ENCODE results near the gene GCDH. TPM values are rescaled to one million over a fixed set of nuclear protein-coding genes. Genes with fewer than 3 reads are reported as not detected.

GCDH gene
- total RNA-seq, 3 donors from 2014 or later (not counting 1 experiment from before 2014, with no cell fraction given) = 35.9 to 41.7 (median 36.3) TPM

DNA sequence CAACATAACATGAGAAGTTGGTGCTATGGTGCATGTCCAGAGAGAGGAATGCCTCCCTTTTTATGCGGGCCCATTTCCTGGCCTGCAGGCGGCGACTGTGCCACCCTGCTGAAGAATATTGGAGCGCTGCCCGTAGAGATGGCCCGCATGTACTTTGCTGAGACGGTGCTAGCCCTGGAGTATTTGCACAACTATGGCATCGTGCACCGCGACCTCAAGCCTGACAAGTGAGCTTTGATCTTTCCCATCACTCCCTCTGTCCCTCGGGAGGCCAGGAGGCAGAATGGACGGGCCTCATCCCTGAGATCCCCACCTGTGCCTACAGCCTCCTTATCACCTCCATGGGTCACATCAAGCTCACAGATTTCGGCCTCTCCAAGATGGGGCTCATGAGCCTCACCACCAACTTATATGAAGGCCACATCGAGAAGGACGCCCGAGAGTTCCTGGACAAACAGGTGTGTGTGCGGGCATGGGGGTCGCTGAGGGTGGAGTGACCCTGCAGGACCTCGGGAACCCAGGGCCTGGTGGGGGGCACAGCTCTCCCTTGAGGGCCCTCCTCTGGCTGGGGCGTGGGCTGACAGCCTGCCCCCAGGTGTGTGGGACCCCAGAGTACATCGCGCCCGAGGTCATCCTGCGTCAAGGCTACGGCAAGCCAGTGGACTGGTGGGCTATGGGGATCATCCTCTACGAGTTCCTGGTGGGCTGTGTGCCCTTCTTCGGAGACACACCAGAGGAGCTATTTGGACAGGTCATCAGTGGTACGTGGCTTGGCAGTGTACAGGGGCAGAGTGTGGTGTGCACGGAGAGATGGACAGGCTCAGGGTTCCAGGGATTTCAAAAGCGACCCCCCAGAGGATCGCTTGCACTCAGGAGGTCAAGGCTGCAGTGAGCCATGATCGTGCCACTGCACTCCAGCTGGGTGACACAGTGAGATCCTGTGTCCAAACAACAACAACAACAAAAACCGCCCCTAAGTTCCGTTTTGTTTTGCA lies 25.9 kb upstream of the GCDH start:
- Mint-ChIP-seq H3K36me3 (no peaks in the 10 kb centered on the region), H3K9me3 (no peaks in the 10 kb centered on the region), H3K4me3 (peak overlapping the region; percentile 28), H3K27ac (no peak overlapping the region), H3K27me3 (ENCODE audit: low read depth in 2 of 2) (peaks cover 0 to under 1% of the 10 kb centered on the region in 2 donors), H3K4me1 (peaks cover 0 to 11% of the 10 kb centered on the region in 2 donors)
- TF ChIP-seq, protein P1, sequence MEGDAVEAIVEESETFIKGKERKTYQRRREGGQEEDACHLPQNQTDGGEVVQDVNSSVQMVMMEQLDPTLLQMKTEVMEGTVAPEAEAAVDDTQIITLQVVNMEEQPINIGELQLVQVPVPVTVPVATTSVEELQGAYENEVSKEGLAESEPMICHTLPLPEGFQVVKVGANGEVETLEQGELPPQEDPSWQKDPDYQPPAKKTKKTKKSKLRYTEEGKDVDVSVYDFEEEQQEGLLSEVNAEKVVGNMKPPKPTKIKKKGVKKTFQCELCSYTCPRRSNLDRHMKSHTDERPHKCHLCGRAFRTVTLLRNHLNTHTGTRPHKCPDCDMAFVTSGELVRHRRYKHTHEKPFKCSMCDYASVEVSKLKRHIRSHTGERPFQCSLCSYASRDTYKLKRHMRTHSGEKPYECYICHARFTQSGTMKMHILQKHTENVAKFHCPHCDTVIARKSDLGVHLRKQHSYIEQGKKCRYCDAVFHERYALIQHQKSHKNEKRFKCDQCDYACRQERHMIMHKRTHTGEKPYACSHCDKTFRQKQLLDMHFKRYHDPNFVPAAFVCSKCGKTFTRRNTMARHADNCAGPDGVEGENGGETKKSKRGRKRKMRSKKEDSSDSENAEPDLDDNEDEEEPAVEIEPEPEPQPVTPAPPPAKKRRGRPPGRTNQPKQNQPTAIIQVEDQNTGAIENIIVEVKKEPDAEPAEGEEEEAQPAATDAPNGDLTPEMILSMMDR (IDR thresholded peaks at IDR 0.05) = no peak
- Histone ChIP-seq H3K36me3 (ENCODE audit: control insufficient read depth, insufficient read depth, low read length) (no peaks in the 10 kb centered on the region), H3K4me1 (ENCODE audit: control insufficient read depth, insufficient read depth, low read length) (peaks cover 11% of the 10 kb centered on the region), H3K9me3 (ENCODE audit: control insufficient read depth, insufficient read depth, low read length) (no peaks in the 10 kb centered on the region), H3K27ac (ENCODE audit: low read length) (no peak overlapping the region), H3K27me3 (ENCODE audit: control insufficient read depth, insufficient read depth, low read length) (no peaks in the 10 kb centered on the region), H3K4me3 (ENCODE audit: low read length) (no peak overlapping the region)
- ATAC-seq (no peak), DNase-seq (no peak)
- WGBS (ENCODE audit: insufficient coverage) = 93% methylated on average over 34 of the region's 34 CpGs
- intact Hi-C loops (cut with micrococcal nuclease) = no loop called here

DNA sequence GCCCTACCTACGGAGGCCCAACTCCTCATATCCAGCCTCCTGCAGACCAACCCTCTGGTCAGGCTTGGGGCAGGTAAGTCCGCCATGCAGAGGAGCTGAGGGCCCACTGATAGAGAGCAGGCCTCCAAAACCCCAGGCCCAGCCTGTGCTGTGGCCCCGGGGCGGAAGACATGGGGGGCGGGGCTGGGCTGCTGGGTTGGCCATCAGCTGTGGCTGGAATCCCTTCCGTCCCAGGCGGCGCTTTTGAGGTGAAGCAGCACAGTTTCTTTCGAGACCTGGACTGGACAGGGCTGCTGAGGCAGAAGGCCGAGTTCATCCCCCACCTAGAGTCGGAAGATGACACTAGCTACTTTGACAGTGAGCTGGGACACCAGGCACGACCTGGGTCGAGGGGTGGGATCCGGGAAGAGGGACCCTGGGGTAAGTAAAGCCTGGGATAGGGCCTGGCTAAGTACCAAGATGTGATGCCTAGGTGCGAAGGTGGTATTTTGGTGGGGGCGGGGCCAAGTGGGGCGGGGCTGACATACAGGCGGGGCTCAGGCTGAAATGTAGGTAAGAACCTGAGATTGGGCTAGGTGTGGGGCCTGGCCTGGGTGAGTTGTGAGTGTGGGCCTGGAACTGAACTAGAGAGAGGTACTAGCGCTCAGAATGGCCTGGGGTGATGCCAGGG lies 25.1 kb upstream of the GCDH start:
- Histone ChIP-seq H3K9me3 (ENCODE audit: control insufficient read depth, insufficient read depth, low read length) (no peaks in the 10 kb centered on the region), H3K27ac (ENCODE audit: low read length) (no peak overlapping the region), H3K4me1 (ENCODE audit: control insufficient read depth, insufficient read depth, low read length) (peaks cover 11% of the 10 kb centered on the region), H3K4me3 (ENCODE audit: low read length) (no peak overlapping the region), H3K36me3 (ENCODE audit: control insufficient read depth, insufficient read depth, low read length) (no peaks in the 10 kb centered on the region), H3K27me3 (ENCODE audit: control insufficient read depth, insufficient read depth, low read length) (no peaks in the 10 kb centered on the region)
- 94% methylated on average over 19 of the region's 19 CpGs for WGBS (ENCODE audit: insufficient coverage)
- ATAC-seq = no peak
- Mint-ChIP-seq H3K36me3 (no peaks in the 10 kb centered on the region), H3K27ac (no peak overlapping the region), H3K4me3 (peak overlapping the region; percentile 56), H3K9me3 (no peaks in the 10 kb centered on the region), H3K4me1 (peaks cover 0 to 11% of the 10 kb centered on the region in 2 donors), H3K27me3 (ENCODE audit: low read depth in 2 of 2) (no peaks in the 10 kb centered on the region)
- TF ChIP-seq, protein P1 (IDR thresholded peaks at IDR 0.05) = no peak
- no peak for DNase-seq
- intact Hi-C loops (cut with micrococcal nuclease) = no loop called here

- Mint-ChIP-seq H3K4me1 (peaks cover under 1 to 11% of the 10 kb centered on the region in 2 donors), H3K9me3 (no peaks in the 10 kb centered on the region), H3K27ac (peak overlapping the region in 1 of 2 donors; percentile 35), H3K27me3 (ENCODE audit: low read depth in 2 of 2) (no peaks in the 10 kb centered on the region), H3K4me3 (peak overlapping the region; percentile 67), H3K36me3 (no peaks in the 10 kb centered on the region)
- Histone ChIP-seq H3K27ac (ENCODE audit: low read length) (no peak overlapping the region), H3K4me3 (ENCODE audit: low read length) (no peak overlapping the region), H3K36me3 (ENCODE audit: control insufficient read depth, insufficient read depth, low read length) (no peaks in the 10 kb centered on the region), H3K4me1 (ENCODE audit: control insufficient read depth, insufficient read depth, low read length) (peaks cover 11% of the 10 kb centered on the region), H3K27me3 (ENCODE audit: control insufficient read depth, insufficient read depth, low read length) (no peaks in the 10 kb centered on the region), H3K9me3 (ENCODE audit: control insufficient read depth, insufficient read depth, low read length) (no peaks in the 10 kb centered on the region)
- no peak for ATAC-seq
- WGBS (ENCODE audit: insufficient coverage) = 92% methylated on average over 25 of the region's 29 CpGs
- TF ChIP-seq, protein P1 (IDR thresholded peaks at IDR 0.05) = no peak
- no peak for DNase-seq
- intact Hi-C loops (cut with micrococcal nuclease) = no loop called here
Observed at GRCh38 chr19:12866416-12867119, 24.4 kb upstream of the GCDH start.

Measured in natural killer cell (primary cell).